Memory B cell (primary cell): ENCODE data around the gene DTWD2.
"Not testable (repeated sequence)": the region's sequence is repeated elsewhere in the genome, so short reads cannot be mapped to it uniquely, and the experiment has no call there.

ENCODE experiments used
- ATAC-seq: fragments of 150-1000 bp; cut with Tn5 transposase; 2 replicates; pipeline ENCODE4 v1.10.0; 2021; ENCODE audit warnings: low read depth, mild to moderate bottlenecking, moderate library complexity
- DNase-seq, 2 donors: peaks; one replicate each; pipeline ENCODE4 v3.0.0; 2022; ENCODE audit warnings: low spot score in 2 of 2
- H3K27ac Mint-ChIP-seq: one replicate; pipeline ENCODE4 v1.8.0; 2022; ENCODE audit warnings: mild to moderate bottlenecking, moderate library complexity, mixed read lengths
- H3K27me3 Mint-ChIP-seq: one replicate; pipeline ENCODE4 v1.8.0; 2022; ENCODE audit warnings: mixed read lengths
- H3K36me3 Mint-ChIP-seq: one replicate; pipeline ENCODE4 v1.8.0; 2022; ENCODE audit warnings: mild to moderate bottlenecking, mixed read lengths
- H3K4me1 Mint-ChIP-seq: one replicate; pipeline ENCODE4 v1.8.0; 2022; ENCODE audit warnings: mixed read lengths
- H3K4me3 Mint-ChIP-seq: one replicate; pipeline ENCODE4 v1.8.0; 2022; ENCODE audit warnings: mild to moderate bottlenecking, moderate library complexity, mixed read lengths
- H3K9me3 Mint-ChIP-seq: one replicate; pipeline ENCODE4 v1.8.0; 2022; ENCODE audit warnings: mixed read lengths

Gene DTWD2

GRCh38 chr5:118952992-118953651 lies 35.2 kb downstream of the DTWD2 start:
- H3K4me3 Mint-ChIP-seq = no peak overlapping the region
- H3K4me1 Mint-ChIP-seq = peaks cover 3% of the 10 kb centered on the region
- H3K9me3 Mint-ChIP-seq = no peaks in the 10 kb centered on the region
- H3K36me3 Mint-ChIP-seq = peaks cover 26% of the 10 kb centered on the region
- ATAC-seq (no peak), DNase-seq (no peak)
- no peaks in the 10 kb centered on the region for H3K27me3 Mint-ChIP-seq
- no peak overlapping the region for H3K27ac Mint-ChIP-seq

- DNase-seq, H3K4me3 Mint-ChIP-seq, H3K27me3 Mint-ChIP-seq, ATAC-seq, H3K27ac Mint-ChIP-seq, H3K9me3 Mint-ChIP-seq, H3K4me1 Mint-ChIP-seq: not testable (repeated sequence)
- peaks cover 26% of the 10 kb centered on the region for H3K36me3 Mint-ChIP-seq
Measured at GRCh38 chr5:118952306-118952705, 36.0 kb downstream of the DTWD2 start.

DNA sequence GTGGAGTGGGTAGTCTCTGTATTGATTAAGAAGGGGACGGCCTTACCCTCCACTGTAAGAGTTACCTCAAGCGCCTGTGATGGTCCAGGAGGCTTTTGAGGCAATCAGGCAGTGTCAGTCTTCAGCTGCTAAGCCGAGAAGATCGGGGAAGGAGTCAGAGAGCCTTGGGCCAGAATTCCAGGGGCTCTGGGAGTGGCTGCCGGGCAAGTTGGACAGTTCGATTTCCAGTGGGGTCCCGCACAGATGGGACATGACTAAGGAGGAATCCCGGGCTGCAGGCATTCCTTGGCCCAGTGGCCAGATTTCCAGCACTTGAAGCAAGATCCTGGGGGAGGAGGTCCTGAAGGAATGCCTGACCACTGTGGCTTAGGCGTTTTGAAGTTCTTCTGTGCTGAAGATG lies 38.0 kb downstream of the DTWD2 start:
- H3K9me3 Mint-ChIP-seq, H3K4me3 Mint-ChIP-seq, H3K27me3 Mint-ChIP-seq, H3K27ac Mint-ChIP-seq, DNase-seq, H3K4me1 Mint-ChIP-seq, ATAC-seq: not testable (repeated sequence)
- H3K36me3 Mint-ChIP-seq = peaks cover 26% of the 10 kb centered on the region

DNA sequence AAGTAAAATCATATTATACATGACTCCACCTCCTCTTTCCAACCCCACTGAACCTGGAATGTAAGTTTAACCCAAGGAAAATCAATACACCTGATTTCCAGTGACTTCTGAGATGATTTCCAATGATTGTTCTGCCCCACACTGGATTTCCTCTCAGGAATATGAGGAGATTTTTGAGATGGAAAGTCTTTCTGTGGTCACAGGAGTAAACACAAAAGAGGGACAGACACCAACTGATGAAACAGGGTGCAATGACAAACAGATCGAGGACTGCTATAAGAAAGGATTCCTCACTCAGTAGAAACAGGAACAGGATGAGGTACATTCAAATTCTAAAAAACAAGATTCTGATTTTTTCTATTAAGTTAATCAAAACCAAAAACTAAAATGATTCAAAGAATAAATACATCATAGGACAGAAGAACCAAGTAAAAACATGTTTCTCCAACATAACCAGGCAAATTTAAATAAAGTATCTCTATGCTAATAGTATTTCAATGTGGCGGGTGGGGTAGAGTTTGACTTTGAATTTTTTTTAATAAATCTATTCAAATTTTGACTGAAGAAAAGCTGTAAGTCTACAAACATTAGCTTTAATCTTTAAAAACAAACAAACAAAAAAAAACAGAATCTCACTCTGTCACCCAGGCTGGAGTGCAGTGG lies 42.1 kb downstream of the DTWD2 start:
- Mint-ChIP-seq H3K4me3 (no peak overlapping the region), H3K27me3 (no peaks in the 10 kb centered on the region), H3K27ac (no peak overlapping the region), H3K9me3 (no peaks in the 10 kb centered on the region), H3K4me1 (no peaks in the 10 kb centered on the region), H3K36me3 (peaks cover 28% of the 10 kb centered on the region)
- no peak for ATAC-seq
- DNase-seq = no peak

- H3K9me3 Mint-ChIP-seq = peaks cover 2% of the 10 kb centered on the region
- ATAC-seq (no peak), DNase-seq (no peak)
- H3K27me3 Mint-ChIP-seq = no peaks in the 10 kb centered on the region
- H3K4me3 Mint-ChIP-seq = no peak overlapping the region
- no peak overlapping the region for H3K27ac Mint-ChIP-seq
- peaks cover 2% of the 10 kb centered on the region for H3K4me1 Mint-ChIP-seq
- peaks cover 20% of the 10 kb centered on the region for H3K36me3 Mint-ChIP-seq
Measured at GRCh38 chr5:118937393-118938061, 50.8 kb downstream of the DTWD2 start.

- Mint-ChIP-seq H3K36me3 (peaks cover 23% of the 10 kb centered on the region), H3K4me3 (no peak overlapping the region), H3K4me1 (peaks cover 5% of the 10 kb centered on the region), H3K27ac (no peak overlapping the region), H3K27me3 (no peaks in the 10 kb centered on the region), H3K9me3 (peaks cover 4% of the 10 kb centered on the region)
- ATAC-seq = no peak
- DNase-seq = no peak
Measured at GRCh38 chr5:118933703-118934102, 54.6 kb downstream of the DTWD2 start.

DNA sequence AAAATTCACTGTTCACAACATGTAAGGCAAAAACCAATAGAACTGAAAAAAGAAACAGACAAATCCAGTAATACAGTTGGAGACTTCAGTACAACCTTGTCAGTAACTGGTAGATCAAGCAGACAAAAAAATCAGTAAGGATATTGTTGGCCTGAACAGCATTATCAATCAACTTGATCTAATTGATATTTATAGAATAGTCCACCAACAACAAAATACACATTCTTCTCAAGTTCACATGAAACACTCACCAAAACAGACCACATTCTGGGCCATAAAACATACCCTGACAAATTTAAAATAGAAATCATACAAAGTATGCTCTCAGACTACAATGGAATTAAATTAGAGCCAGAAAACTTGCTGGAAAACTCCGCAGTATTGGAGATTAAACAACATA lies 56.8 kb downstream of the DTWD2 start:
- no peak for ATAC-seq
- no peak overlapping the region for H3K27ac Mint-ChIP-seq
- no peak for DNase-seq
- peaks cover 20% of the 10 kb centered on the region for H3K36me3 Mint-ChIP-seq
- peaks cover 2% of the 10 kb centered on the region for H3K4me1 Mint-ChIP-seq
- H3K27me3 Mint-ChIP-seq = no peaks in the 10 kb centered on the region
- H3K4me3 Mint-ChIP-seq = no peak overlapping the region
- peaks cover 2% of the 10 kb centered on the region for H3K9me3 Mint-ChIP-seq

GRCh38 chr5:118924006-118924389 lies 64.3 kb downstream of the DTWD2 start:
- Mint-ChIP-seq H3K36me3 (peaks cover 16% of the 10 kb centered on the region), H3K27me3 (no peaks in the 10 kb centered on the region), H3K9me3 (no peaks in the 10 kb centered on the region), H3K4me1 (no peaks in the 10 kb centered on the region), H3K27ac (no peak overlapping the region), H3K4me3 (no peak overlapping the region)
- no peak for DNase-seq
- no peak for ATAC-seq

- peaks cover 14% of the 10 kb centered on the region for H3K36me3 Mint-ChIP-seq
- H3K27ac Mint-ChIP-seq = no peak overlapping the region
- H3K27me3 Mint-ChIP-seq = no peaks in the 10 kb centered on the region
- H3K9me3 Mint-ChIP-seq = no peaks in the 10 kb centered on the region
- H3K4me3 Mint-ChIP-seq = no peak overlapping the region
- no peak for DNase-seq
- no peaks in the 10 kb centered on the region for H3K4me1 Mint-ChIP-seq
- no peak for ATAC-seq
Measured at GRCh38 chr5:118923295-118924005, 64.9 kb downstream of the DTWD2 start.

- ATAC-seq = no peak
Measured at GRCh38 chr5:118921866-118922265, 66.5 kb downstream of the DTWD2 start.

GRCh38 chr5:118919016-118919415 lies 69.3 kb downstream of the DTWD2 start:
- peaks cover 15% of the 10 kb centered on the region for H3K36me3 Mint-ChIP-seq
- no peak overlapping the region for H3K27ac Mint-ChIP-seq
- no peaks in the 10 kb centered on the region for H3K9me3 Mint-ChIP-seq
- DNase-seq = no peak
- H3K4me3 Mint-ChIP-seq = no peak overlapping the region
- H3K4me1 Mint-ChIP-seq = no peaks in the 10 kb centered on the region
- H3K27me3 Mint-ChIP-seq = no peaks in the 10 kb centered on the region
- ATAC-seq = no peak

More at GRCh38 chr5:118921866-118922265, 66.5 kb downstream of the DTWD2 start:
- Mint-ChIP-seq H3K9me3 (no peaks in the 10 kb centered on the region), H3K27me3 (no peaks in the 10 kb centered on the region), H3K4me1 (no peaks in the 10 kb centered on the region), H3K27ac (no peak overlapping the region), H3K4me3 (no peak overlapping the region), H3K36me3 (peaks cover 17% of the 10 kb centered on the region)
- no peak for DNase-seq

DNA sequence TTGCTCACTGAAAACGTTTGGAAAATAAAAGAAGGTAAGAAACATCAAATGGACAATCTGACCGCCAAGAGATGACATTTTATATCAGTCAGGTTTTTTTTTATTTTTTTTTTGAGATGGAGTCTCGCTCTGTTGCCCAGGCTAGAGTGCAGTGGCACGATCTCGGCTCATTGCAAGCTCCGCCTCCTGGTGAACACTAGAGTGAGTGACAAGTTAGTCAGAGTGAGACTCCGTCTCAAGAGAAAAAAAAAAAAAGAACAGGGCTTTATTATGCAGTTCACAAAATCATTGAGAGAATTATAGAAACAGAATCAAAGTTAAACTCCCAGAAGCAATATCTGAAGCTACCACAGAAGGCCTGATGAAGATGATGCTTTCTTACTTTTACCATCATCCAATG lies 70.1 kb downstream of the DTWD2 start:
- no peaks in the 10 kb centered on the region for H3K4me1 Mint-ChIP-seq
- DNase-seq (no peak), ATAC-seq (no peak)
- no peaks in the 10 kb centered on the region for H3K9me3 Mint-ChIP-seq
- H3K4me3 Mint-ChIP-seq = no peak overlapping the region
- H3K27ac Mint-ChIP-seq = no peak overlapping the region
- no peaks in the 10 kb centered on the region for H3K27me3 Mint-ChIP-seq
- H3K36me3 Mint-ChIP-seq = peaks cover 12% of the 10 kb centered on the region

DNA sequence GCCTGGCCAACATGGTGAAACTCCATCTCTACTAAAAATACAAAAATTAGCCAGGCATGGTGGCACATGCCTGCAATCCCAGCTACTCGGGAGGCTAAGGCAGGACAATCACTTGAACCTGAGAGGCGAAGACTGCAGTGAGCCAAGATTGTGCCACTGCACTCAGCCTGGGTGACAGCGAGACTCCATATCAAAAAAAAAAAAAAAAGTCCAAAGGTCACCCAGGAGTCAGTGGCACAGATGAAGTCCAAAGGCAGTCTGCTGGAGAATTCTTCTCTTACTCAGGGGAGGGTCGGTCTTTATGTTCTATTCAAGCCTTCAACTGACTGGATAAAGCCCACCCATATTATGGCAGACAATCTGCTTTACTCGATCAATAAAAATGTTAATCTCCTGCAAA lies 80.8 kb downstream of the DTWD2 start:
- H3K9me3 Mint-ChIP-seq, H3K4me3 Mint-ChIP-seq, H3K27ac Mint-ChIP-seq, H3K36me3 Mint-ChIP-seq, ATAC-seq, DNase-seq, H3K27me3 Mint-ChIP-seq, H3K4me1 Mint-ChIP-seq: not testable (repeated sequence)

GRCh38 chr5:118906947-118907346 lies 81.4 kb downstream of the DTWD2 start:
- peaks cover 6% of the 10 kb centered on the region for H3K36me3 Mint-ChIP-seq
- no peak overlapping the region for H3K27ac Mint-ChIP-seq
- no peak for ATAC-seq

More at GRCh38 chr5:118906947-118907346, 81.4 kb downstream of the DTWD2 start:
- Mint-ChIP-seq H3K4me3 (no peak overlapping the region), H3K27me3 (no peaks in the 10 kb centered on the region), H3K4me1 (no peaks in the 10 kb centered on the region), H3K9me3 (no peaks in the 10 kb centered on the region)
- DNase-seq = no peak
